NB4 (cell line): Measurements from ENCODE around the gene CDC42BPA.

ENCODE experiments used
- POLR2A ChIP-seq: IDR thresholded peaks from 2 replicates; pipeline ENCODE4 v1.6.1; 2011; ENCODE audit warnings: mild to moderate bottlenecking; ENCODE audit not compliant: insufficient read length; ENCODE audit errors: extremely low read depth
- TF ChIP-seq, protein P1 (sequence below): IDR thresholded peaks from 2 replicates; pipeline ENCODE4 v1.6.1; 2011; ENCODE audit warnings: low read depth, low read length

DNA sequence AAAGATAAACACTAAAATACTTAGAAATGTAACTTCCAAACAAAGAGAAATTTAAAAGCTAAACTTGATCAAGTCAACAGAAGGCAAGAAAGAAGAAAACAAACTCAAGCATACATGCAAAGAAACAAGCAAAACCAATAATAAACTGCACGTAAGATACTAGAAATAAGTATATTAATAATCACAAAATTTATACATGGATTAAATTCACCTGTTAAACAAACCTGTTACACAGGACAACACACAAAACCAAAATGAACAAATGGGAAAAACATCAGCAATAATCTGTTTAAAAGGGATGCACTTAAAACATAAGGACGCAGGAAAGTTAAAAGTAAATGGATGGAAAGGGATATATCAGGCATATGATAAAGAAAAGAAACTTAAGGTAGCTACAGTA is 165.8 kb downstream of the CDC42BPA start:
- no peak for TF ChIP-seq POLR2A
- TF ChIP-seq, protein P1, sequence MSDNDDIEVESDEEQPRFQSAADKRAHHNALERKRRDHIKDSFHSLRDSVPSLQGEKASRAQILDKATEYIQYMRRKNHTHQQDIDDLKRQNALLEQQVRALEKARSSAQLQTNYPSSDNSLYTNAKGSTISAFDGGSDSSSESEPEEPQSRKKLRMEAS, result no peak
